Measurements from ENCODE around the gene LY6G6F. TPM values are rescaled to one million over a fixed set of nuclear protein-coding genes. Genes with fewer than 3 reads are reported as not detected.

LY6G6F gene
- total and polyA plus RNA-seq, 4 donors, result 0.21 to 2.2 TPM; not detected in 2

DNA sequence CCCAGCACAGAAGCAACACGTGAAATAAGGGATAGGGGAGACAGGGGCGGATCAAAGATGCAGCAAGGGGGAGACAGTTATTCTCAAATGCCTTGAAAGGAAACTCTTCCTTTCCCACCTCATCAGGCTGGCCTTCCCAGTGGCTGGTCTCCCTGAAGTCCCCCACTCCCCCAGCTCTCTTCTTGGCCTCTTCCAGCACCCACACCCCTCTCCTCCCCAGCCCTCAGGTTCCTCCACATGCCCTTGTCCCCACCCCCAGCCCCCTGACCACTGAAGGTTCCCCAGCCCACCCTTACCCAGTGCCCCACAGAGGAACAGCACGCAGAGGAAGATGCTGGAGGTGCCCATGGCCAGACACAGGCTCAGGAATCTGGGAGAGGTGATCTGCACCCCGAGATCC, 6.8 kb downstream of the LY6G6F start:
- Histone ChIP-seq H3K4me3 (no peak overlapping the region), H3K4me1 (ENCODE audit: control insufficient read depth in 5 of 5, insufficient read depth in 5 of 5, low read length in 5 of 5) (peaks cover 0 to 22% (median 8%) of the 10 kb centered on the region in 5 donors), H3K9ac (ENCODE audit: insufficient read depth in 1 of 2, low read length in 2 of 2) (no peak overlapping the region), H3K9me3 (ENCODE audit: control insufficient read depth in 4 of 4, insufficient read depth in 3 of 4, low read length in 3 of 4) (no peaks in the 10 kb centered on the region), H3K27ac (ENCODE audit: low read depth in 1 of 2, low read length in 1 of 2) (no peak overlapping the region), H3K36me3 (ENCODE audit: control insufficient read depth in 4 of 4, insufficient read depth in 4 of 4, low read length in 4 of 4) (no peaks in the 10 kb centered on the region), H3K27me3 (ENCODE audit: control insufficient read depth in 3 of 3, insufficient read depth in 3 of 3, low read length in 2 of 3) (no peaks in the 10 kb centered on the region)
- TF ChIP-seq, protein P1, sequence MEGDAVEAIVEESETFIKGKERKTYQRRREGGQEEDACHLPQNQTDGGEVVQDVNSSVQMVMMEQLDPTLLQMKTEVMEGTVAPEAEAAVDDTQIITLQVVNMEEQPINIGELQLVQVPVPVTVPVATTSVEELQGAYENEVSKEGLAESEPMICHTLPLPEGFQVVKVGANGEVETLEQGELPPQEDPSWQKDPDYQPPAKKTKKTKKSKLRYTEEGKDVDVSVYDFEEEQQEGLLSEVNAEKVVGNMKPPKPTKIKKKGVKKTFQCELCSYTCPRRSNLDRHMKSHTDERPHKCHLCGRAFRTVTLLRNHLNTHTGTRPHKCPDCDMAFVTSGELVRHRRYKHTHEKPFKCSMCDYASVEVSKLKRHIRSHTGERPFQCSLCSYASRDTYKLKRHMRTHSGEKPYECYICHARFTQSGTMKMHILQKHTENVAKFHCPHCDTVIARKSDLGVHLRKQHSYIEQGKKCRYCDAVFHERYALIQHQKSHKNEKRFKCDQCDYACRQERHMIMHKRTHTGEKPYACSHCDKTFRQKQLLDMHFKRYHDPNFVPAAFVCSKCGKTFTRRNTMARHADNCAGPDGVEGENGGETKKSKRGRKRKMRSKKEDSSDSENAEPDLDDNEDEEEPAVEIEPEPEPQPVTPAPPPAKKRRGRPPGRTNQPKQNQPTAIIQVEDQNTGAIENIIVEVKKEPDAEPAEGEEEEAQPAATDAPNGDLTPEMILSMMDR (IDR thresholded peaks at IDR 0.05; ENCODE audit: control extremely low read depth, extremely low read depth), result no peak
- no peak for ATAC-seq (ENCODE audit: insufficient read depth, low FRiP score)
- DNase-seq, result no peak
- 79 to 83% methylated on average over 4 of the region's 4 CpGs for WGBS, 2 donors

DNA sequence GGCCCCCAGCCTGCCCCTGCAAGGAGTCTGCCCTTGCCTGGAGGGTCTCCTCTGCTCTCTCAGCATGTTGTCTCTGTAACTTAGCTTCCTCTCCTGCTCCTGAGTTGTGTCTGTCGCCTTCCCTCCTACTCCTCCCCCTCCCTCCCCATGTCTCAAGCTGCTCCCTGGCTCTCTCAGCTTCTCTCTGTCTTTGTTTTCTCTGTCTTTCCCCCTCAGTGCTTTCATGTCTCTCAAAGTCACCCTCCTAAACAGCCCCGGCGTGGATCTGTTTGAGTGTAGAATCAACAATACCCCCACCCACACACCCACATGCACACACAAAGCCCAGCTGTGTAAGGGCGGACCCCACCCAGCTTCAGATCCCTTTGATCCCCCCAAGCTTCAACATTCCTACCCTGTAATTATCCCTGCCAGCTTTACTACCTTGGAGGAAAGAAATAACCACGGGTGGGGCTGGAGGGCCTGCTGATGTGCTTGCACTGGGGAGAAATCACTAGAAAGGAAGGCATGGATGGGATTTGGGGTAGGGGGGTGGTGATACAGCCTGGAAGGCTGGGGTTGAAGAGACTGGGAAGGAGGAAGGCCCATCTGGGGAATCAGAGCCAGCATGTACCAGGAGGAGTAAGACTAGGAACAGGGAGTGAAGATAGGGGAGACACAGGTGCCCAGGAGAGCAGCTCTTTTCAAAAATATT, 7.5 kb downstream of the LY6G6F start:
- H3K4me1 ChIP-seq (ENCODE audit: control insufficient read depth in 5 of 5, insufficient read depth in 5 of 5, low read length in 5 of 5), result peaks cover 0 to 29% (median 8%) of the 10 kb centered on the region in 5 donors
- no peak for ATAC-seq (ENCODE audit: insufficient read depth, low FRiP score)
- H3K9ac ChIP-seq (ENCODE audit: insufficient read depth in 1 of 2, low read length in 2 of 2), result no peak overlapping the region
- no peak overlapping the region for H3K4me3 ChIP-seq
- DNase-seq, result peak in 1 of 3 donors; percentile 25
- H3K9me3 ChIP-seq (ENCODE audit: control insufficient read depth in 4 of 4, insufficient read depth in 3 of 4, low read length in 3 of 4), result no peaks in the 10 kb centered on the region
- H3K27me3 ChIP-seq (ENCODE audit: control insufficient read depth in 3 of 3, insufficient read depth in 3 of 3, low read length in 2 of 3), result no peaks in the 10 kb centered on the region
- H3K27ac ChIP-seq (ENCODE audit: low read depth in 1 of 2, low read length in 1 of 2), result no peak overlapping the region
- H3K36me3 ChIP-seq (ENCODE audit: control insufficient read depth in 4 of 4, insufficient read depth in 4 of 4, low read length in 4 of 4), result no peaks in the 10 kb centered on the region
- WGBS, 2 donors, result 55 to 64% methylated on average over 5 of the region's 5 CpGs
- TF ChIP-seq, protein P1 (IDR thresholded peaks at IDR 0.05; ENCODE audit: control extremely low read depth, extremely low read depth), result no peak

DNA sequence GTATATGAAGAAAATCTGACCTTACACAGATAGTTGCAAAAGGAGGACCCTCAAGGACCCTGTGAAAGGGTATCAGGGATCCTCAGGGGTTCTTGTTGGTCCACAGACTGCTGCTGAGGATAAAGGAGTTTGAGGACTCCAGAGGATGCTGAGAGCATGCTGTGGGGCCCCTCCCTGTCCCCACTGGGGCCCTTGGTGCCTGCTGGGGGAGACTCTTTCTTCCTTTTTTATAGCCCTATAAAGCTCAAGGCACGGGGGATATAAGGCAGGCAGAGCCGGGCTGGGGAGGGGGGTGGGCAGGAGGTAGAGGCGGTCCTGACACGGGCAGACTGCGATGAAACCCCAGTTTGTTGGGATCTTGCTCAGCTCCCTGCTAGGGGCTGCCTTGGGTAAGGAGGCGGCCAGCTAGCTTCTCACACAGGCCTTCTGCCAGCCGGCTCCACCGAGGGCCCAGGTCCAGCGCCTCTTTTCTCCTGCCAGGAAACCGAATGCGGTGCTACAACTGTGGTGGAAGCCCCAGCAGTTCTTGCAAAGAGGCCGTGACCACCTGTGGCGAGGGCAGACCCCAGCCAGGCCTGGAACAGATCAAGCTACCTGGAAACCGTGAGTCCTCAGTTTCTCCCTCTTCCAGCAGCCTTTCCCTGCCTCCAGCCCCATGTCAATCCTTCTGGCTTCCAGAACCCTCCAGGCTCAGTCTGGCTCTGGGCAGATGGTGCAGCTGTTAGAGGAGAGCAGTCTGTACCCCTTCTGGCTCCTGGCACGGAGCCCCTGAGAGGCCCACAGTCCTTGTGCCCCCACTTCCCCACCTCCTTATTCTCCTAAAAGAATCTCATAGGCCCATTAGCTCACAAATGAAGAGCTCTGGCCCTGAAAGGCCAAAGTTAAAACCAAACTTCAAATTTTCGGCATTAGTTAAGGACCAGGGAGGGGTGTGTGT, 8.6 kb downstream of the LY6G6F start, which contains the start of gene LY6G6D:
TSS of gene LY6G6D (plus strand) at position 327 of the 937 bp plus-strand sequence. CDS start at position 335, 8 bp downstream.
- ATAC-seq (ENCODE audit: insufficient read depth, low FRiP score) (no peak), DNase-seq (peak in 2 of 3 donors; percentile 32 to 35)
- H3K4me3 ChIP-seq, result no peak within 1 kb of the TSS
- H3K36me3 ChIP-seq (ENCODE audit: control insufficient read depth in 4 of 4, insufficient read depth in 4 of 4, low read length in 4 of 4), result no peaks in the 10 kb centered on the region
- no peak within 1 kb of the TSS for H3K9ac ChIP-seq (ENCODE audit: insufficient read depth in 1 of 2, low read length in 2 of 2)
- H3K27me3 ChIP-seq (ENCODE audit: control insufficient read depth in 3 of 3, insufficient read depth in 3 of 3, low read length in 2 of 3), result no peaks in the 10 kb centered on the region
- H3K4me1 ChIP-seq (ENCODE audit: control insufficient read depth in 5 of 5, insufficient read depth in 5 of 5, low read length in 5 of 5), result peaks cover 0 to 29% (median 8%) of the 10 kb centered on the region in 5 donors
- no peaks in the 10 kb centered on the region for H3K9me3 ChIP-seq (ENCODE audit: control insufficient read depth in 4 of 4, insufficient read depth in 3 of 4, low read length in 3 of 4)
- WGBS, 2 donors, result 80 to 83% methylated on average over 16 of the region's 16 CpGs
- TF ChIP-seq, protein P1 (IDR thresholded peaks at IDR 0.05; ENCODE audit: control extremely low read depth, extremely low read depth), result no peak
- no peak within 1 kb of the TSS for H3K27ac ChIP-seq (ENCODE audit: low read depth in 1 of 2, low read length in 1 of 2)
